Fibroblast of lung (primary cell): ENCODE data around the gene ZNF407. TPM values are rescaled to one million over a fixed set of nuclear protein-coding genes. Genes with fewer than 3 reads are reported as not detected.

ENCODE experiments used
- DNase-seq, 2 donors: peaks; one replicate each; pipeline versions ENCODE4 v3.0.0 to v3.0.0-alpha.2; 2010; ENCODE audit warnings: low read depth in 2 of 2
- H2AFZ ChIP-seq: 2 replicates; pipeline ENCODE4 v1.5.1; 2012; ENCODE audit warnings: low read length, control low read depth, inconsistent platforms
- H3K27ac ChIP-seq: 2 replicates; pipeline ENCODE4 v1.5.1; 2011; ENCODE audit warnings: low read length, control low read depth; ENCODE audit not compliant: insufficient read depth
- H3K27me3 ChIP-seq: 2 replicates; pipeline ENCODE4 v1.5.1; 2011; ENCODE audit warnings: mild to moderate bottlenecking, low read length; ENCODE audit not compliant: control insufficient read depth, insufficient read depth
- H3K36me3 ChIP-seq: 2 replicates; pipeline ENCODE4 v1.5.1; 2011; ENCODE audit warnings: low read length; ENCODE audit not compliant: control insufficient read depth, insufficient read depth
- H3K4me1 ChIP-seq: 2 replicates; pipeline ENCODE4 v1.5.1; 2011; ENCODE audit warnings: low read length; ENCODE audit not compliant: control insufficient read depth, insufficient read depth; ENCODE audit errors: extremely low read depth
- H3K4me2 ChIP-seq: 2 replicates; pipeline ENCODE4 v1.5.1; 2011; ENCODE audit warnings: low read length, control low read depth; ENCODE audit not compliant: insufficient read depth; ENCODE audit errors: extremely low read depth
- H3K4me3 ChIP-seq, 4 experiments: fragments of 200-600 bp in 1 of 4; sonication (generic) in 1 of 4; replicated peaks in 1 of 4; 2 replicates each; pipeline ENCODE4 v1.5.1; 2011 to 2016; ENCODE audit warnings: low read length in 4 of 4, low read depth in 3 of 4, mild to moderate bottlenecking in 3 of 4, control low read depth in 2 of 4, inconsistent platforms in 1 of 4, mixed read lengths in 1 of 4; ENCODE audit not compliant: insufficient read depth in 1 of 4; ENCODE audit errors: control extremely low read depth in 1 of 4
- H3K79me2 ChIP-seq: 2 replicates; pipeline ENCODE4 v1.5.1; 2012; ENCODE audit warnings: mild to moderate bottlenecking, low read length, inconsistent platforms; ENCODE audit not compliant: control insufficient read depth, insufficient read depth
- H3K9ac ChIP-seq: 2 replicates; pipeline ENCODE4 v1.5.1; 2011; ENCODE audit warnings: mild to moderate bottlenecking, low read length, control low read depth; ENCODE audit not compliant: insufficient read depth
- H3K9me3 ChIP-seq: 2 replicates; pipeline ENCODE4 v1.5.1; 2012; ENCODE audit warnings: low read depth, low read length; ENCODE audit not compliant: control insufficient read depth, insufficient read depth
- H4K20me1 ChIP-seq: 2 replicates; pipeline ENCODE4 v1.5.1; 2011; ENCODE audit warnings: low read length; ENCODE audit not compliant: control insufficient read depth, insufficient read depth; ENCODE audit errors: extremely low read depth
- CTCF ChIP-seq, 2 donors: IDR thresholded peaks in 1 of 2; conservative IDR thresholded peaks in 1 of 2; 1 replicate in 1 of 2; 2 replicates in 1 of 2; pipeline ENCODE4 v1.5.1; 2011 to 2012; ENCODE audit warnings: low read length in 2 of 2, control low read depth in 1 of 2, inconsistent platforms in 1 of 2, low read depth in 1 of 2, mild to moderate bottlenecking in 1 of 2
- EZH2 ChIP-seq: IDR thresholded peaks from 2 replicates; pipeline ENCODE4 v1.5.1; 2012; ENCODE audit warnings: low read length, control low read depth, mild to moderate bottlenecking; ENCODE audit errors: missing control alignments
- polyA plus RNA-seq, 2 donors: library from polyadenylated mRNA; depleted of rRNA in 1 of 2; stranded (reverse) in 1 of 2; unstranded in 1 of 2; fragments of >200 nt; gene quantifications; 2 replicates each; pipeline ENCODE4 v1.2.1, GENCODE V29; 2011 to 2012; ENCODE audit warnings: missing spikeins in 1 of 2
- total RNA-seq: library from RNA; depleted of rRNA; stranded (reverse); fragments of >200 nt; gene quantifications from 2 replicates; pipeline ENCODE4 v1.2.1, GENCODE V29; 2014

The ZNF407 gene
- total and polyA plus RNA-seq, 2 donors (not counting 1 experiment from before 2014, with no cell fraction given): 5.1 to 12.6 TPM

DNA sequence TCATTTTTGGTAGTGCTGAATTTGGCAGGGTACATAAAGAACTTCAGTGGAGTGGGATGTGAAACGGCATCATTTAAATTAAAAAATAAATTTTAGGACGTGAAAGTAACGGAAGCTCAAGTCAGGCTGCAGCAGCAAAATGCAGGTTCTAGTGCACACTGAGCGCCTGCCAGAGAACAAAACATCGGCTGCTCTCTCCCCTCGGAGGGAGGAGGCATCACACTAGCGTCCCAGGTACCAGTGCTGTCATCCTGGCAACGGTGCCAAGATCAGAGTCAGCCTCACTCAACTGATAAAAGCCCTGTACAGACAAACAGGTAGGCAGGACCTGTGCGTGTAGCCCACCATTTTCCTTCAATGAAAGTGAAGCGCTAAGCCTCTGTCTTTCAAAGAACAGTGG, 349.7 kb downstream of the ZNF407 start:
- peaks cover 3% of the 10 kb centered on the region for H3K4me1 ChIP-seq
- H3K9ac ChIP-seq: no peak overlapping the region
- no peak overlapping the region for H2AFZ ChIP-seq
- H3K9me3 ChIP-seq: no peaks in the 10 kb centered on the region
- no peaks in the 10 kb centered on the region for H4K20me1 ChIP-seq
- TF ChIP-seq EZH2 (no peak), CTCF (conservative IDR thresholded peaks at IDR 0.05 in 1 of 2, IDR thresholded peaks at IDR 0.05 in 1 of 2; ENCODE audit: low read depth in 1 of 2, low read length in 2 of 2) (no peak)
- no peak overlapping the region for H3K4me2 ChIP-seq
- no peaks in the 10 kb centered on the region for H3K36me3 ChIP-seq
- no peak for DNase-seq
- no peak overlapping the region for H3K27ac ChIP-seq
- no peak overlapping the region for H3K4me3 ChIP-seq
- no peaks in the 10 kb centered on the region for H3K79me2 ChIP-seq
- no peaks in the 10 kb centered on the region for H3K27me3 ChIP-seq

GRCh38 chr18:74947875-74948274, 350.2 kb downstream of the ZNF407 start:
- H3K4me3 ChIP-seq: no peak overlapping the region
- no peak overlapping the region for H3K4me2 ChIP-seq
- H3K27ac ChIP-seq: no peak overlapping the region
- no peaks in the 10 kb centered on the region for H3K27me3 ChIP-seq
- H3K9me3 ChIP-seq: no peaks in the 10 kb centered on the region
- no peak for DNase-seq
- peaks cover 3% of the 10 kb centered on the region for H3K4me1 ChIP-seq
- H3K36me3 ChIP-seq: no peaks in the 10 kb centered on the region
- H3K9ac ChIP-seq: no peak overlapping the region
- TF ChIP-seq EZH2 (no peak), CTCF (conservative IDR thresholded peaks at IDR 0.05 in 1 of 2, IDR thresholded peaks at IDR 0.05 in 1 of 2; ENCODE audit: low read depth in 1 of 2, low read length in 2 of 2) (no peak)
- H4K20me1 ChIP-seq: no peaks in the 10 kb centered on the region
- no peaks in the 10 kb centered on the region for H3K79me2 ChIP-seq
- no peak overlapping the region for H2AFZ ChIP-seq

DNA sequence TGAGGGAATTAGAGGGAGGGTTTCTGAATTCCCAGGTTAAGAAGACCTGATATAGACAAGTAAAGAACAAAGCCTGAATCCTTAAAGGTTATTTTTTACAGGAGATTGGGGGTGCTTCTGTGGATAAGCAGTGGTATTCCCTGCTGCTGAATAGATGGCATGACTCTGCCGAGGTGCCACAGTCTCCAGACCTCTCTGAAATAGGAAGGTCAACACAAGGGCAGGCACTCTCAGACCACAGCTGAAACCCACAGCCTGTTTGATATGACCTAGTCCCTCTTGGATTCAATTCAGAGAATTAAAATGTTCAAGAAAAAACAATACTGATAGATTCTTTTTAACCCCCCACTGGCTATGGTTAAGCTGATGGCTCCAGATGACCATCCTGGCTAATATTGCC, 351.9 kb downstream of the ZNF407 start:
- no peaks in the 10 kb centered on the region for H3K79me2 ChIP-seq
- peak in 1 of 2 donors; percentile 12 for DNase-seq
- no peak overlapping the region for H3K9ac ChIP-seq
- H3K4me1 ChIP-seq: peaks cover 3% of the 10 kb centered on the region
- no peaks in the 10 kb centered on the region for H4K20me1 ChIP-seq
- no peak overlapping the region for H3K4me2 ChIP-seq
- TF ChIP-seq CTCF (conservative IDR thresholded peaks at IDR 0.05 in 1 of 2, IDR thresholded peaks at IDR 0.05 in 1 of 2; ENCODE audit: low read depth in 1 of 2, low read length in 2 of 2) (no peak), EZH2 (no peak)
- no peak overlapping the region for H3K27ac ChIP-seq
- H3K4me3 ChIP-seq: no peak overlapping the region
- no peaks in the 10 kb centered on the region for H3K27me3 ChIP-seq
- H2AFZ ChIP-seq: no peak overlapping the region
- no peaks in the 10 kb centered on the region for H3K36me3 ChIP-seq
- H3K9me3 ChIP-seq: no peaks in the 10 kb centered on the region
